GM12872 (cell line): Measurements from ENCODE around the gene AK4.

Experiments
- TF ChIP-seq, protein P1 (sequence below): IDR thresholded peaks from 3 replicates; pipeline ENCODE4 v1.5.1; 2011; ENCODE audit warnings: low read depth, mild to moderate bottlenecking, low read length, moderate library complexity; ENCODE audit not compliant: insufficient read depth

AK4 gene

DNA sequence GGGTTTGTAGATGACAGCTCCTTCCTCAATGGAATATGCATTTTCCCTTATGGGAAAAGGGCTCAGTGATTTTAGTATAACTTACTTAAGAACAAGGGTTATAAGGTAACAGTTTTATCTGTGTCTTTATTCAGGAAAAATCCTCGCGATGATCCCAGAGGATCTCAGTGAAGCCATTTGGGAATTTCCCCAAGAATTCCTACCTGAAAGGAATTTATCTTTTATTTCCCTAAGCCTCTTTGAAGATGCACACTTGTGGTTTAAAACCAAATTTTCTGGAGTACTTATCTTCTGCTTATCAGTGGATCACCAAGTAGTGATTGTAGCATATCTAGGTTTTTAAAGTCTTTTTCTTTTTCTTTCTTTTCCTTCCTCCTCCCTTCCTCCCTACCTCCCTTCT, 58.8 kb downstream of the AK4 start:
- TF ChIP-seq, protein P1, sequence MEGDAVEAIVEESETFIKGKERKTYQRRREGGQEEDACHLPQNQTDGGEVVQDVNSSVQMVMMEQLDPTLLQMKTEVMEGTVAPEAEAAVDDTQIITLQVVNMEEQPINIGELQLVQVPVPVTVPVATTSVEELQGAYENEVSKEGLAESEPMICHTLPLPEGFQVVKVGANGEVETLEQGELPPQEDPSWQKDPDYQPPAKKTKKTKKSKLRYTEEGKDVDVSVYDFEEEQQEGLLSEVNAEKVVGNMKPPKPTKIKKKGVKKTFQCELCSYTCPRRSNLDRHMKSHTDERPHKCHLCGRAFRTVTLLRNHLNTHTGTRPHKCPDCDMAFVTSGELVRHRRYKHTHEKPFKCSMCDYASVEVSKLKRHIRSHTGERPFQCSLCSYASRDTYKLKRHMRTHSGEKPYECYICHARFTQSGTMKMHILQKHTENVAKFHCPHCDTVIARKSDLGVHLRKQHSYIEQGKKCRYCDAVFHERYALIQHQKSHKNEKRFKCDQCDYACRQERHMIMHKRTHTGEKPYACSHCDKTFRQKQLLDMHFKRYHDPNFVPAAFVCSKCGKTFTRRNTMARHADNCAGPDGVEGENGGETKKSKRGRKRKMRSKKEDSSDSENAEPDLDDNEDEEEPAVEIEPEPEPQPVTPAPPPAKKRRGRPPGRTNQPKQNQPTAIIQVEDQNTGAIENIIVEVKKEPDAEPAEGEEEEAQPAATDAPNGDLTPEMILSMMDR, result no peak

DNA sequence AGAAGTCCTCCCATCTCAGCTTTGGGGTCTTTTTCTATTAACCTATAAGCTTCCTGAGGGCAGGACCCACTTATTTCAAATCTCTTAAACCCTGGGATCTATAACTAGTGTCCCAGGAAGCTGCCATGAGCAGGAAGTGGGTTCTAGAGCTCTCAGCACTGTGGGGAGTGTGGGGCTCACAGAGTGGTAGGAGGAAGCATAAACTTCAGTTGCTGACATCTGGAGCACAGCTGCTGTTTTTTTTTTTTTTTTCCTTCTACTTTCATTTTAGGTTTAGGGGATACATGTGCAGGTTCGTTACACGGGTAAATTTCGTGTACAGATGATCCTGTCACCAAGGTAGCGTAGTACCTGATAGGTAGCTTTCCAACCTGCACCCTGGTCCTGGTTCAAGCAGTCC, 59.3 kb downstream of the AK4 start:
- TF ChIP-seq, protein P1, result no peak

GRCh38 chr1:65208563-65208973, 60.6 kb downstream of the AK4 start:
- TF ChIP-seq, protein P1, result no peak

DNA sequence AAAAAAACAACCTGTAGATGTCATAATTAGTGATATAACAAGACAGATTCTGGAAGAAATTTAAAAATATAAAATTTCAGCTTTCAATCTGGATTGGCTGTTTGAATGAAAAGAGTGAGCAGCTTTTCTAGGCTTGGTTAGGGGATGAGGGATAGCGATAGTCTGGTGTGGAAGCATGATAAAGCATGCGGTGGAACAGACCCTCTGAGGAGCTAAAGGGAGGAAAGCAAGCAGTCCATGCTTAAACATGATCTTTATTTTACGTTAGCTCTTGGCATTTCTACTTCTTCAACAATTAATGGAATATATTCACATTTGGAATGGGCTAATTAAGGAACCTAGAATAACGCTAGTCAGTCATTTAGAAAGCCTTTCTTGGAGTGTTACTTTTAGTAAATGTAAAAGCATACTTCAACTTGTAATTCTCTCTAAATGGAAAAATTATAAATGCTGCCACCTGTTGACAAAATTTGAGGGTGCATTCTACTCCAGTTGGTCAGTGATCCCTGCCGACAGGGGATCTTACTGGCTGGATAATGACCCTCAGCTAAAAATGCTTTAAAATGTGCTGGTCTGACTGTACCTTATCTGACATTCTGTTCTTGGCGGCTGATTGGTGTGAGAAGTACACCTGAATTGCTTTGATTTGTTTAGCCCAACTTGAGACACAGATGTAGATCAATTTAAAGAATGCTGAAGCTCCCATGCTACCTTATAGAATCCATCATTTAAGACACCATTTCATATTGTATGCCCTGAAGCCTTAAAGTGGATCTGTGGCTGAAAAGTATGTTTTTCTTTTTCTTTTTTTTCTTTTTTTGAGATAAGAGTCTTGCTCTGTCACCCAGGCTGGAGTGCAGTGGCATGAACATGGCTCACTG, 61.2 kb downstream of the AK4 start:
- TF ChIP-seq, protein P1, result peak; percentile 52; the same call in 2 of the 3 replicates

- TF ChIP-seq, protein P1, result no peak
These were observed 62.3 kb downstream of the AK4 start for GRCh38 chr1:65210325-65210724.

- TF ChIP-seq, protein P1, result no peak
These were observed 63.3 kb downstream of the AK4 start for GRCh38 chr1:65211331-65211730.

DNA sequence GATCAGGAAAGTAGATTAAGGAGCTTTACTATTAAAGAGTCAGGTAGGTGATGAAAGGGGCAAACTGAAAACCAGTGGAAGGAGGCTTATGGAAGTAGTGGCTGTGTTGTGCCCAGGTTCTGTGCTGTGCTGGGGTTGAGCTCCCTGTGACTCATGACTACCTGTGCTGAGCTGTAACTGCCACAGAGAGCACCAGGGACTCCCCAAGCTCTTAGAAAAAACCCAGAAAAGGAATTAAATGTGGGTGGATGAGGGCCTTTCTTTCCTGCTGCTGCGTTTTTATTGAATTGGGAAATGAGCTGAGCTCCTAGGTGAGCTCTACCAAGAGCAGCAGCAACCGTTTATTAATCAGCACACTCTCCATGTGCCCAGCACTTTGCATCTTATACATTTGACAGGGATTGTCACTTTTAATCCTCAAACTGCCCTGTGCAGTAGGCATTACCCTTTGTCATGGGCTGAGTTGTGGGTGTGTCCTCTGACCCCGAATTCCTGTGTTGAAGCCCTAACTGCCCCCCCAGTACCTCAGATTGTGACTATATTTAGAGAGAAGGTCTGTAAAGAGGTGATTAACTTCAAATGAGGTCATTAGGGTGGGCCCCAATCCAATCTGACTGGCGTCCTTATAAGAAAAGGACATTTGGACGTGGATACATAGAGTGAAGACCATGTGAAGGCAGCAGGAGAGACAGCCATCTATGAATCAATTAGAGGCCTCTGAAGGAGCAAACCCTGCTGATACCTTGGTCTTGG, 65.4 kb downstream of the AK4 start:
- TF ChIP-seq, protein P1, result no peak
